Activated T-helper 1 cell treated with anti-CD3 and anti-CD28 coated beads, Interleukin-12 subunit alpha, Interleukin-12 subunit beta, Interleukin-2, Interleukin-4 antibody, amounts not matched to agents 30 ng/mL and 10 ng/mL and 1 ng/mL, durations not matched to agents 14 hours and 24 hours and 36 hours (primary cell): ENCODE measurements around the gene IL12RB1. TPM values are rescaled to one million over a fixed set of nuclear protein-coding genes. Genes with fewer than 3 reads are reported as not detected.
"Not testable (repeated sequence)": the region's sequence is repeated elsewhere in the genome, so short reads cannot be mapped to it uniquely, and the experiment has no call there.

Source experiments
- DNase-seq: peaks from one replicate; pipeline ENCODE4 v3.0.0; 2021; ENCODE audit warnings: low spot score
- H3K27ac Mint-ChIP-seq: one replicate; pipeline ENCODE4 v1.8.0; 2021; ENCODE audit warnings: mild to moderate bottlenecking, mixed read lengths
- H3K27me3 Mint-ChIP-seq: one replicate; pipeline ENCODE4 v1.8.0; 2022; ENCODE audit warnings: mild to moderate bottlenecking, moderate library complexity, mixed read lengths; ENCODE audit not compliant: insufficient read depth
- H3K36me3 Mint-ChIP-seq: one replicate; pipeline ENCODE4 v1.8.0; 2021; ENCODE audit warnings: low read depth, mixed read lengths
- H3K4me1 Mint-ChIP-seq: one replicate; pipeline ENCODE4 v1.8.0; 2021; ENCODE audit warnings: low read depth, mixed read lengths
- H3K4me3 Mint-ChIP-seq: one replicate; pipeline ENCODE4 v1.8.0; 2021; ENCODE audit warnings: mild to moderate bottlenecking, moderate library complexity, mixed read lengths
- H3K9me3 Mint-ChIP-seq: one replicate; pipeline ENCODE4 v1.8.0; 2021; ENCODE audit warnings: mixed read lengths
- intact Hi-C: fragments of 100-400 bp; cut with micrococcal nuclease; formaldehyde crosslinking; loops from one replicate; pipeline ENCODE4 v1.15.1; 2024
- total RNA-seq: library from RNA; stranded (reverse); gene quantifications from 2 replicates; pipeline ENCODE4 v1.2.3, GENCODE V29; 2022

IL12RB1 gene
- total RNA-seq, 1 donor from 2014 or later, result 47.5 TPM

DNA sequence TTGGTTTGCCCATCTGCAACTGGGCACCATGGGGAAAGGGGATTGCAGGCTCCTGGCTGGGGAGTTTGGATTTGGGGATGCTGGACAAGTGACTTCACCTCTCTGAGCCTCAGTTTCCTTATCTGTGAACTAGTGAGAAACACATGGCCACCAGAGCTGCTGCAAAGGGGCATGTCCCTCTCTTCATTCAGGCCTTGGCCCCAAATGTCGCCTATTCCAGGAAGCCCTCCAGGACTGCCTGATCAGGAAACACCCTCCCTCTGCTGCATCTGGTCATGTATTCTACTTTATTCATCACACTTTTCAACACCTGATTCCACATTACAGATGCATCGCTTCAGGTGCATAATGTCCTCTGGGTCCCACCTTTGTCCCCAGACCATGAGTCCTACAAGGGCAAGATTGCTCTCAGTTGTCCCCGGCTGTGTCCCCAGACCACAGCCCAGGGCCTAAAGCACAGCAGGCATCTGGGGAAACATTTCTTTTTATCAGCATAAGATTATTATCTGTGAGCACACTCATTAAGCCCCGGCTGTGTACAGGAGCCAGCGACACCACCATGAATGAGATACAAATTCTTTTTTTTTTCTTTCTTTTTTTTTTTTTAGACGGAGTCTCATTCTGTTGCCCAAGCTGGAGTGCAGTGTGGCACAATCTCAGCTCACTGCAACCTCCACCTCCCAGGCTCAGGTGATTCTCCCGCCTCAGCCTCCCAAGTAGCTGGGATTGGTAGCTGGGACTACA is 41.3 kb downstream of the IL12RB1 start:
- H3K27me3 Mint-ChIP-seq, result peaks cover 4% of the 10 kb centered on the region

DNA sequence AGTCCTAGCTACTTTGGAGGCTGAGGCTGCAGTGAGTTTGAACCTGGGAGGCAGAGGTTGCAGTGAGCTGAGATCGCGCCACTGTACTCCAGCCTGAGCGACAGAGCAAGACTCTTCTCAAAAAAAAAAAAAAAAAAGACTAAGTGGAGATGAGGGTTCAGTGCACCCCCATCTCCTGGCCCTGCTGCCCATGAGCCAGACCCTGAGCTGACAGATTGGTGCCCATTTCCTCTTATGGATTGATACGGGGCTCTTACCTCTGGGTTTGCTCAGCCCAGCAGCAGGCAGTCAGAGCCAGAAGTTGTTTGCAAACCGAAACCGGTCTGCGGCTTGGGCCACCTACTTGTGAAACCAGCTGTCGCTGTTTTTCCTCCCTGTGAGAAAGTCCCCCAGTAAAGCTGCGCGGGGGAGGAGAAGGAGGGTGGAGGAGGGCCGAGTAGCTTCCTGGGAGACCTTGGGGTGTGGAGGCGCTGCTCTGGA is 41.9 kb downstream of the IL12RB1 start:
- H3K27me3 Mint-ChIP-seq, result peaks cover 3% of the 10 kb centered on the region
- H3K36me3 Mint-ChIP-seq, result peaks cover 5% of the 10 kb centered on the region
- peak overlapping the region; percentile 93 for H3K27ac Mint-ChIP-seq
- H3K9me3 Mint-ChIP-seq, result peaks cover 14% of the 10 kb centered on the region
- H3K4me3 Mint-ChIP-seq, result peak overlapping the region; percentile 59
- intact Hi-C loops, result loop anchor here (1.0 kb wide), 5 partner anchors 10 to 41 kb away; partner anchors contain the start of genes ARRDC2 and IL12RB1
- DNase-seq, result peak; percentile 88
- peaks cover 46% of the 10 kb centered on the region for H3K4me1 Mint-ChIP-seq

More for the DNA sequence above, 41.3 kb downstream of the IL12RB1 start:
- no peak for DNase-seq
- Mint-ChIP-seq H3K4me3 (peak overlapping the region; percentile 59), H3K9me3 (peaks cover 9% of the 10 kb centered on the region), H3K4me1 (peaks cover 52% of the 10 kb centered on the region), H3K36me3 (peaks cover 10% of the 10 kb centered on the region), H3K27ac (peak overlapping the region; percentile 93)
- intact Hi-C loops, result loop anchor here (1.0 kb wide), 5 partner anchors 10 to 41 kb away; partner anchors contain the start of genes ARRDC2 and IL12RB1

DNA sequence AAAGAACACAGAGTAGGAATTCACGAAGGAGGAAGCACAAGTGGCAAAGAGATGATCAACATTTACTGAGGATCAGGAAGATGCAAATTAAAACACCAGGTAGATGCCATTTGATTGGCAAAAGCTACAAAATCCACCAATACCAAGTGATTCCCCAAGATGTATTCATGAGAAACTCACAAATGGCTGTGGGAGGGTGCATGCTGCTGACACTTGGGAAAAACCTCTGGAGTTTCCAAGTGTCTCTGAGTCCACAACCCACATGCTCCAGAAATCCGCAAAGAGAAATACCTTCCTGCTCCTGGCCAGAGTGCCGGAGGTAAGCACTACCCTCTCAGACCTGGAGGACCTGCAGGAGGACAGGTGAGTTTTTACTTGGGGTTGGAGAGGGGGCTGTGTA is 43.1 kb downstream of the IL12RB1 start:
- intact Hi-C loops, result no loop called here
- DNase-seq, result no peak

DNA sequence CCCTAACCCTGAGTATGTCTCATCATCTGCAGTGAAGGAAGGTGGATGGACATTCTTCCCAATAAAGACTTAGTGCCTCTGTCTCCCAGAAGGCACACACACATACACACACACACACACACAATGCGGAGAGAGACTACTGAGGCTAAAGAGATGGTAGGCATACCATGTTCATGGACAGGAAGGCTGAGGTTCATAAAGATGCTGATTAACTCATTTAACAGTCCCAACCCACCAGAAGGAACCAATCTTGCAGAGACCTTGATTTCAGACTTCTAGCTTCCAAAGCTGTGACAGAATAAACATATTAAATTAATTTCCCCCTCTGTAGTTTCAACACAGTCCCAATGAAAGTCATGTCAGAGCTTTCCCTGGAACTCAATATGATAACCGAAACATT is 45.7 kb downstream of the IL12RB1 start:
- H3K36me3 Mint-ChIP-seq, result peaks cover 6% of the 10 kb centered on the region
- peaks cover 27% of the 10 kb centered on the region for H3K4me1 Mint-ChIP-seq
- peaks cover 14% of the 10 kb centered on the region for H3K9me3 Mint-ChIP-seq
- intact Hi-C loops, result no loop called here
- H3K27me3 Mint-ChIP-seq, result peaks cover 3% of the 10 kb centered on the region
- DNase-seq, result no peak
- H3K27ac Mint-ChIP-seq, result no peak overlapping the region
- H3K4me3 Mint-ChIP-seq, result no peak overlapping the region

More for the DNA sequence above, 43.1 kb downstream of the IL12RB1 start:
- Mint-ChIP-seq H3K27ac (peak overlapping the region; percentile 45), H3K4me1 (peaks cover 44% of the 10 kb centered on the region), H3K9me3 (peaks cover 14% of the 10 kb centered on the region), H3K4me3 (no peak overlapping the region), H3K36me3 (peaks cover 6% of the 10 kb centered on the region), H3K27me3 (peaks cover 3% of the 10 kb centered on the region)

DNA sequence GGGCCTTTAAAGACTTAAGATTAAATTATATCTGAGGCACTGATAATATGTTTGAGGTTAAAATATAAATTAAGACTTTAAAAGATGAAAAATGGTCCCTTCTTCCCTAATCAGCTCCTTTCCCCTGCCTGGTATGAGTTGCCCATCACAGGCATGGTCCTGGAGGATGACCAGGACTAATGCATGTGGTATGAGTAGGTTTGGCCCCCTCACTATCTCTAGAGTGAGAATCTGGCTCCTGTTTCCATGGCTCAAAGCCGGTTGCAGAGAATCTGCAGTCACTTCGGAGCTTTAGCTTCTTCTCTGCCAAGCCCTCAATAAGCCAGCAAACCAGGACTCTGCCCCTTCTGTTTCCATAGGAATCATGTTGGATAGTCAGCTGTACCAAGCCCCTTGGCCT is 54.6 kb downstream of the IL12RB1 start:
- intact Hi-C loops, H3K4me3 Mint-ChIP-seq, H3K27me3 Mint-ChIP-seq, DNase-seq, H3K9me3 Mint-ChIP-seq, H3K36me3 Mint-ChIP-seq, H3K27ac Mint-ChIP-seq: not testable (repeated sequence)
- peaks cover 23% of the 10 kb centered on the region for H3K4me1 Mint-ChIP-seq

DNA sequence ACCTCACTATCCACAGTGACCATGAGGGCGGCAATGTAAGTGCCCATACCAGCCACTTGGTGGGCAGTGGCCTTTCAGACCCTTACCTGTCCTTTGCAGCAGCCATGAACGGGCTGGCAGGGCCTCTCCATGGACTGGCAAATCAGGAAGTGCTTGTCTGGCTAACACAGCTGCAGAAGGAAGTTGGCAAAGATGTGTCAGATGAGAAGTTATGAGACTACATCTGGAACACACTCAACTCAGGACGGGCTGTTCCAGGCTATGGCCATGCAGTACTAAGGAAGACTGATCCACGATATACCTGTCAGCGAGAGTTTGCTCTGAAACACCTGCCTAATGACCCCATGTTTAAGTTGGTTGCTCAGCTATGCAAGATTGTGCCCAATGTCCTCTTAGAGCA is 55.3 kb downstream of the IL12RB1 start:
- DNase-seq, intact Hi-C loops, H3K4me3 Mint-ChIP-seq, H3K27me3 Mint-ChIP-seq, H3K36me3 Mint-ChIP-seq, H3K27ac Mint-ChIP-seq, H3K9me3 Mint-ChIP-seq: not testable (repeated sequence)
- H3K4me1 Mint-ChIP-seq, result peaks cover 23% of the 10 kb centered on the region

DNA sequence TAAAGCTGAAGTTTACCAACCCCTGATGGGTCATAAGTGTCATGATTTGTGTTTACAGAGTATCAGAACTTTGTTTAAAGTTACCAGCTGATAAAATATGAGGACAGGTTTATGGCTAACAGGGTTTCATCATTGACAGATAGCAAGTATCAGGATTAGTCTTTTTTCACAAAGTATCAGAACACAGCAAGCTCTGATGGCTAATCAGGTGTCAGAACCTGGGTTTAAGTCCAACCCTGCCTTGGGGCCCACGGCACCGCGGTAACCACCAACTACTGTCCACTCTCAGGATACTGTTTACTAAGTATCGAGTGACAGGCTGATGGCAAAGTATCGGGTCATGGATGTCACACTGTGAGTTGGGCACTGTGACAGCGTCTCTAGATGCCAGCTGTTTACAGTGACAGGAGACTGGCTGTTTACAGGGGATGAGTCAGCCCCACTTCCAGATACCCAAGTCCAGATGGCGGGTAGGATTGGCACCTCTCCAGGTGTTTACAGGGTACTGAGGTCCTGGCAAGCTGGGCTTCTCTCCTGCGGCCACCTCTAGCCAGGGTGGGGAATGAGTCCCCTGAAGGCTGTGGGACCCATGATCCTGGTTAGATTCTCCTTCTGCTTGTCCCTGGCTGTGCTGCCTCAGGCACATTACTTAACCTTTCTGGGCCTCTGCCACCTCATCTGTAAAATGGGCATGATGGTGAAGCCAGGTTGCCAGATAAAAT is 57.0 kb downstream of the IL12RB1 start:
- H3K9me3 Mint-ChIP-seq, result no peaks in the 10 kb centered on the region
- H3K4me3 Mint-ChIP-seq, result no peak overlapping the region
- H3K27ac Mint-ChIP-seq, result no peak overlapping the region
- intact Hi-C loops, result no loop called here
- no peak for DNase-seq
- H3K4me1 Mint-ChIP-seq, result peaks cover 15% of the 10 kb centered on the region
- no peaks in the 10 kb centered on the region for H3K27me3 Mint-ChIP-seq
- no peaks in the 10 kb centered on the region for H3K36me3 Mint-ChIP-seq

DNA sequence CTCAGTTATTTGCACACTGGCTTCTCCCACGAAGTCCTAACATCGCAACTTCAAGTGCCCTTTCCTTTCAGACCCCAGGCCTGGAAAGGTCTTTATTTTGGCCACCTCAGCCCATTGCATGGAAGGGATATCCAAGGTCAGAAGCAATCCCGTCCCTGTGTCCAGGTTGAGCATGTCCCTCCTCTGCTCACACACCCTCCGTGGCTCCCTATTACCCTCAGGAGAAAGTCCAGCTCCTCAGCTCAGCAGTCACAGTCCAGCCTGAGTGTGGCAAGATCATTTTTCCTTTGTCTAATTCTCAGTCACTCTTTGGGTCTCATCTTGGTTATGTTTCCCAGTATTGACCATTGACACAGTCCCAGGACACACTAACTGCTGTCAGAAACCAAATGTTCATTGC is 59.6 kb downstream of the IL12RB1 start:
- no peak overlapping the region for H3K4me3 Mint-ChIP-seq
- no peaks in the 10 kb centered on the region for H3K27me3 Mint-ChIP-seq
- H3K9me3 Mint-ChIP-seq, result no peaks in the 10 kb centered on the region
- peaks cover 7% of the 10 kb centered on the region for H3K36me3 Mint-ChIP-seq
- intact Hi-C loops, result no loop called here
- DNase-seq, result no peak
- peaks cover 37% of the 10 kb centered on the region for H3K4me1 Mint-ChIP-seq
- no peak overlapping the region for H3K27ac Mint-ChIP-seq

DNA sequence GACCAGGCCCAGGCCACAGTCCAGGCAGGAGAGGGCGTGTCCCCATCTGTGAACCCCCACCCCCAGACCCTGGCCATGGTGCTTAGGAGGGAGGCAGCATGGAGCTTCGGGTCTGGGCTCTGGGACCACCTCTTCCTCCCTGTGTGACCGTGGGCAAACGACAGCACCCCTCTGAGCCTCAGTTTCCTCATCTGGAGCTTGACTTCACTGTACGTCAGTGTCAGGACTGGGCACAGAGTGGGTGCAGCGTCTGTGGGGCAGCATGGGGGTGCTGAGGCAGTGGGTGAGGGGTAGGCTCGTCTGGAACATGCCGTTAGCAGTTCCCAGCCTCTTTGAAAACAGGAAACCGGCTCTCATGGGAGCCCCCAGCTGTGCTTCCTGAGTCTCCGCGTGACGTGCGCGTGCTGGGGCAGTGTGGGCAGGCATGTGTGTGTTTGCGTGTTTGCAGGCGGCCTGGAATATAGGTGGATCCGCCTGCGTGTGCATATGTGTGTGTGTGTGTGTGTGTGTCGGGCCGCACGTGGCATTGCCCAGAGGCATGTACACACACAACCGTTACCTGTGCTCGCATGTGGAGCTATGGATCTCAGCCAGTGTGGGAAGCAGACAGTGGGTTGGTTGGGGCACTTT is 63.0 kb downstream of the IL12RB1 start:
- H3K27ac Mint-ChIP-seq, result peak overlapping the region; percentile 92
- no peaks in the 10 kb centered on the region for H3K27me3 Mint-ChIP-seq
- H3K9me3 Mint-ChIP-seq, result no peaks in the 10 kb centered on the region
- peak; percentile 47 for DNase-seq
- H3K4me3 Mint-ChIP-seq, result peak overlapping the region; percentile 77
- peaks cover 54% of the 10 kb centered on the region for H3K4me1 Mint-ChIP-seq
- intact Hi-C loops, result loop anchor here (2.0 kb wide), 1 partner anchor 65 kb away; no protein-coding TSS in a partner anchor
- H3K36me3 Mint-ChIP-seq, result peaks cover 9% of the 10 kb centered on the region

DNA sequence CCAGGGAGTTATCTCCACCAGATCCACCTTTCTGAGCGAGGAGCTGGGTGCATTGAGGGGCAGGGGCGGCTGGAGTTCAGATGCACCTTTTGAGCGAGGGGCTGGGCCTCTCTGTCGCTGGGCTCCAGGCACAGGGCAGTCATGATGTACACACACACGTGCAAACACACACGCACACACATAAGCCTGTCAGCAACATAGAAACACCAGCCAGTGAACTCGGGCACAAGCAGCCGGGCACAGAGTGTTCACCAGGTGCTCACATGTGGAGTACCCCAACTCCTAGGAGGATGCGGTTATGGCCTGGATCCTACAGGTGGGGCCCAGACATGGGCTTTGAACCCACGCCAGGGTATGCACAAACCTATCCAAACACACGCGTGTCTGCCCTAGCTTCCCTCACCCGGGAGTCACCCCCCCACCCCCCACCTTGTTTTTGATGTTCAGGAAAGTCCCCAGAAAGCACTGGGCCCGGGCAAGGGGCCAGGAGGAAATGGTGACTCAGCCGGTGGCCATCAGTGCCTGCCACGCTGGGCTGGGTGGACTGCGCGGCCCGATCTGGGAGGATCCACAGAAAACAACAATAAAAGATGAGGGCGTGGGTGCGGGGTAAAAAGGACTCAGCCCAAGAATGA is 65.5 kb downstream of the IL12RB1 start:
- H3K9me3 Mint-ChIP-seq, result no peaks in the 10 kb centered on the region
- peaks cover 68% of the 10 kb centered on the region for H3K4me1 Mint-ChIP-seq
- H3K4me3 Mint-ChIP-seq, result peak overlapping the region; percentile 75
- peak; percentile 50 for DNase-seq
- H3K27me3 Mint-ChIP-seq, result no peaks in the 10 kb centered on the region
- H3K27ac Mint-ChIP-seq, result peak overlapping the region; percentile 95
- H3K36me3 Mint-ChIP-seq, result peaks cover 9% of the 10 kb centered on the region
- intact Hi-C loops, result loop anchor here (1.0 kb wide), 1 partner anchor 13 kb away; the partner anchor contains the start of gene ARRDC2

DNA sequence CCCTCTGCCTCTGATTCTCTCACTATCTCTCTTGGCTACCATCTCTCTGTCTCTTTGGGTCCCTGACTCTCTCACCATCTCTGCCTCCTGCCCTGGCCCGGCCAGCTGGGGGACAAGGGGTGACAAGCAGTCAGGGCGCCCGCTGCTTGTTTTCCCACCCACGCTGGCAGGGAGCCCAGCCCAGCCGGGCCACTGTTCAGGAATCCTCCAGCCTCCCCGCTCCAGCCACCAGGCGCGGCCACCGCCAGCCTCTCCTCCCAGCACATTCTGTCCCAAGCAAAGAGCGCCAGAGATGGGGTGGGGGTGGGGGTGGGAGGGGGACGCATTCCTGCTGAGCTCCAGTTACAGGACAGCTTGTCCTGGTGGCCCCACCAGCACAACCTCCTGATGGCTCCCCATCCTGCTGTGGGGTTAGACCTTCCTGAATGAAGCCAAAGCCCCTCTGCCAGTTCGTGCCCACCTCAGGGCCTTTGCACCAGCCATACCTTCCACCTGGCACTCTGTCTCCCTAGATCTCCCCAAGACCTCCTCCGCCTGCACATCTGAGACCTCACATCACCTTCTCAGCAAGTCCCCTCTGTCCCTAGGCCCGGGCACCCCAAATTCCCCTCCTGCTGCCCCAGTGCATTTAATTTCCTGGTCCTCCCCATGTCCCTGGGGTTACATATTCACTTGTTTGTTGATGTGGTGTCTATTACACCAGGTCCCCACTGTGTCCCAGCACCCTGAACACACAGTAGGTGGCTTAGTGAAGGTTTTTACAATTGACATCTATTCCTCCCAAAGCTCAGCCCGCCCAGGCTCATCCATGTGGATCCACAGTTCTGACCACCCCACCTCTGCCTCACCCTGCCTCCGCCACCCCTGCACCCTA is 66.3 kb downstream of the IL12RB1 start:
- peaks cover 69% of the 10 kb centered on the region for H3K4me1 Mint-ChIP-seq
- H3K27me3 Mint-ChIP-seq, result no peaks in the 10 kb centered on the region
- peaks cover 13% of the 10 kb centered on the region for H3K36me3 Mint-ChIP-seq
- intact Hi-C loops, result loop anchor here (1.0 kb wide), 1 partner anchor 12 kb away; the partner anchor contains the start of gene ARRDC2
- DNase-seq, result no peak
- H3K4me3 Mint-ChIP-seq, result peak overlapping the region; percentile 10
- H3K9me3 Mint-ChIP-seq, result no peaks in the 10 kb centered on the region
- H3K27ac Mint-ChIP-seq, result peak overlapping the region; percentile 95
